Measurements from ENCODE around the gene NOSIP.

- no peak for TF ChIP-seq POLR2AphosphoS5 (IDR thresholded peaks at IDR 0.05; ENCODE audit: low read depth, low read length)
- no peak for TF ChIP-seq TAF1 (IDR thresholded peaks at IDR 0.05; ENCODE audit: borderline replicate concordance, insufficient read depth, low read length)
- no peak for TF ChIP-seq REST (IDR thresholded peaks at IDR 0.05; ENCODE audit: insufficient read depth in 1 of 2, low read depth in 2 of 2, low read length in 2 of 2)
- no peak for TF ChIP-seq SIN3A (IDR thresholded peaks at IDR 0.05; ENCODE audit: borderline replicate concordance, insufficient read depth, low read length)
Measured at GRCh38 chr19:49601482-49602038, 21.2 kb upstream of the NOSIP start.
